IMR-90 (cell line): ENCODE data around the gene ARL4C. TPM values are rescaled to one million over a fixed set of nuclear protein-coding genes. Genes with fewer than 3 reads are reported as not detected.

Source experiments
- ATAC-seq: fragments of 200-7000 bp; cut with Tn5 transposase; 2 replicates; pipeline ENCODE4 v1.9.1; 2020; ENCODE audit warnings: low read depth, mild to moderate bottlenecking, moderate library complexity
- BruUV-seq: library from RNA; stranded (reverse); fragments of 400-500 nt; replicated peaks from 2 replicates; lab custom pipeline; 2021; lab: Mats Ljungman, UMichigan
- CTCF ChIA-PET: fragments of 300-600 bp; formaldehyde crosslinking; extraction: SDS; loops from one replicate; lab custom pipeline; 2021; ENCODE audit warnings: antibody characterized with exemption; lab: Yijun Ruan, JAX
- POLR2A ChIA-PET: fragments of 300-600 bp; sonication (Branson Sonifier 250); formaldehyde crosslinking; loops from one replicate; lab custom pipeline; 2022; ENCODE audit warnings: antibody characterized with exemption; ENCODE audit not compliant: unreplicated experiment; lab: Charles Lee
- DNase-seq: peaks from one replicate; pipeline ENCODE4 v3.0.0; 2013
- H2AFZ ChIP-seq: replicated peaks from 2 replicates; pipeline ENCODE3; 2013; ENCODE audit warnings: low read length, mild to moderate bottlenecking; ENCODE audit not compliant: poor library complexity
- H2AK5ac ChIP-seq: 2 replicates; pipeline ENCODE4 v1.6.1; 2013; ENCODE audit warnings: low read depth, low read length, inconsistent platforms
- H2AK9ac ChIP-seq: replicated peaks from 2 replicates; pipeline ENCODE3; 2013; ENCODE audit warnings: mild to moderate bottlenecking, low read depth, low read length, moderate library complexity; ENCODE audit not compliant: poor library complexity
- H2BK120ac ChIP-seq: 2 replicates; pipeline ENCODE4 v1.6.1; 2013; ENCODE audit warnings: low read depth, low read length, inconsistent platforms
- H2BK15ac ChIP-seq: 3 replicates; pipeline ENCODE4 v1.6.1; 2013; ENCODE audit warnings: low read depth, low read length, inconsistent platforms
- H2BK20ac ChIP-seq: 2 replicates; pipeline ENCODE4 v1.6.1; 2013; ENCODE audit warnings: low read depth, mild to moderate bottlenecking, inconsistent platforms, low read length, moderate library complexity
- H2BK5ac ChIP-seq: 2 replicates; pipeline ENCODE4 v1.6.1; 2013; ENCODE audit warnings: mild to moderate bottlenecking, low read depth, low read length, inconsistent platforms; ENCODE audit not compliant: poor library complexity, severe bottlenecking
- H3K14ac ChIP-seq: replicated peaks from 2 replicates; pipeline ENCODE4 v1.6.1; 2013; ENCODE audit warnings: low read depth, low read length, inconsistent platforms
- H3K18ac ChIP-seq: 2 replicates; pipeline ENCODE4 v1.6.1; 2013; ENCODE audit warnings: low read depth, low read length, control low read depth
- H3K23ac ChIP-seq: 2 replicates; pipeline ENCODE4 v1.6.1; 2013; ENCODE audit warnings: low read depth, low read length, inconsistent platforms
- H3K27ac ChIP-seq: 2 replicates; pipeline ENCODE4 v1.5.1; 2013; ENCODE audit warnings: mild to moderate bottlenecking, control low read depth, low read length; ENCODE audit not compliant: insufficient read depth
- H3K27me3 ChIP-seq: 2 replicates; pipeline ENCODE4 v1.6.1; 2013; ENCODE audit warnings: low read length; ENCODE audit not compliant: control insufficient read depth, insufficient read depth
- H3K36me3 ChIP-seq: 2 replicates; pipeline ENCODE4 v1.6.1; 2013; ENCODE audit warnings: low read length, mixed read lengths; ENCODE audit not compliant: control insufficient read depth, insufficient read depth
- H3K4ac ChIP-seq: 2 replicates; pipeline ENCODE4 v1.6.1; 2013; ENCODE audit warnings: low read depth, low read length, inconsistent platforms
- H3K4me1 ChIP-seq: 2 replicates; pipeline ENCODE4 v1.6.1; 2013; ENCODE audit warnings: low read length, mixed read lengths; ENCODE audit not compliant: control insufficient read depth, insufficient read depth
- H3K4me2 ChIP-seq: 2 replicates; pipeline ENCODE4 v1.6.1; 2013; ENCODE audit warnings: low read depth, mild to moderate bottlenecking, control low read depth, low read length, moderate library complexity
- H3K4me3 ChIP-seq: 2 replicates; pipeline ENCODE4 v1.5.1; 2013; ENCODE audit warnings: low read depth, mild to moderate bottlenecking, control low read depth, low read length, moderate library complexity; ENCODE audit not compliant: insufficient read depth
- H3K56ac ChIP-seq: 2 replicates; pipeline ENCODE4 v1.6.1; 2013; ENCODE audit warnings: low read length, inconsistent platforms; ENCODE audit not compliant: insufficient read depth; ENCODE audit errors: extremely low read depth
- H3K79me1 ChIP-seq, 2 experiments: 2 replicates each; pipeline ENCODE4 v1.6.1; 2013; ENCODE audit warnings: low read length in 2 of 2, inconsistent platforms in 1 of 2, low read depth in 1 of 2
- H3K9ac ChIP-seq: 2 replicates; pipeline ENCODE4 v1.6.1; 2013; ENCODE audit warnings: low read depth, low read length, control low read depth
- H3K9me1 ChIP-seq: 2 replicates; pipeline ENCODE4 v1.6.1; 2013; ENCODE audit warnings: low read length, inconsistent platforms; ENCODE audit not compliant: insufficient read depth
- H3K9me3 ChIP-seq: 2 replicates; pipeline ENCODE4 v1.6.1; 2013; ENCODE audit warnings: low read length; ENCODE audit not compliant: control insufficient read depth, insufficient read depth
- H4K20me1 ChIP-seq: 2 replicates; pipeline ENCODE4 v1.6.1; 2013; ENCODE audit warnings: low read length, inconsistent platforms; ENCODE audit not compliant: insufficient read depth
- H4K5ac ChIP-seq: 2 replicates; pipeline ENCODE4 v1.6.1; 2013; ENCODE audit warnings: mild to moderate bottlenecking, low read depth, low read length, control low read depth
- H4K8ac ChIP-seq, 2 experiments: 2 replicates each; pipeline ENCODE4 v1.6.1; 2013; ENCODE audit warnings: low read depth in 2 of 2, low read length in 2 of 2, control low read depth in 1 of 2, inconsistent platforms in 1 of 2
- H4K91ac ChIP-seq: 2 replicates; pipeline ENCODE4 v1.6.1; 2013; ENCODE audit warnings: low read depth, low read length, inconsistent platforms; ENCODE audit not compliant: insufficient read depth
- BHLHE40 ChIP-seq: fragments of 150-350 bp; IDR thresholded peaks from 2 replicates; pipeline ENCODE4 v1.6.1; 2016; ENCODE audit warnings: mild to moderate bottlenecking, low read depth, low read length
- CEBPB ChIP-seq: IDR thresholded peaks from 2 replicates; pipeline ENCODE4 v1.6.1; 2012; ENCODE audit warnings: low read depth, low read length, improper control_type of control experiment
- FOS ChIP-seq: fragments of 150-350 bp; IDR thresholded peaks from 2 replicates; pipeline ENCODE4 v1.6.1; 2016; ENCODE audit warnings: low read depth, low read length
- MAFK ChIP-seq: IDR thresholded peaks from 2 replicates; pipeline ENCODE4 v1.6.1; 2012; ENCODE audit warnings: low read depth, low read length, improper control_type of control experiment
- MXI1 ChIP-seq: IDR thresholded peaks from 2 replicates; pipeline ENCODE4 v1.6.1; 2012; ENCODE audit warnings: low read depth, mild to moderate bottlenecking, low read length, moderate library complexity, borderline replicate concordance
- NFE2L2 ChIP-seq: fragments of 150-350 bp; IDR thresholded peaks from 2 replicates; pipeline ENCODE4 v1.6.1; 2016; ENCODE audit warnings: low read depth, mild to moderate bottlenecking, low read length
- POLR2A ChIP-seq: IDR thresholded peaks from 2 replicates; pipeline ENCODE4 v1.6.1; 2012; ENCODE audit warnings: mild to moderate bottlenecking, low read depth, low read length
- RAD21 ChIP-seq: IDR thresholded peaks from 2 replicates; pipeline ENCODE4 v1.6.1; 2012; ENCODE audit warnings: low read length, improper control_type of control experiment
- RCOR1 ChIP-seq: IDR thresholded peaks from 2 replicates; pipeline ENCODE4 v1.6.1; 2012; ENCODE audit warnings: mild to moderate bottlenecking, low read length, improper control_type of control experiment; ENCODE audit not compliant: insufficient replicate concordance
- RFX5 ChIP-seq: IDR thresholded peaks from 2 replicates; pipeline ENCODE4 v1.8.0; 2012; ENCODE audit warnings: low read depth, mild to moderate bottlenecking, low read length, moderate library complexity
- SMC3 ChIP-seq: fragments of 150-350 bp; IDR thresholded peaks from 2 replicates; pipeline ENCODE4 v1.6.1; 2016; ENCODE audit warnings: low read depth, mild to moderate bottlenecking, antibody characterized with exemption, low read length, moderate library complexity
- WGBS, 2 experiments: methylation state at CpG; one replicate each; pipeline versions ENCODE4 v1.1.5 to v1.1.7; 2013; ENCODE audit warnings: missing lambda C conversion rate in 2 of 2; ENCODE audit not compliant: insufficient read length in 1 of 2; ENCODE audit errors: extremely low coverage in 2 of 2; 5-methylcytosine and 5-hydroxymethylcytosine counted together
- dilution Hi-C: fragments of 300-500 bp; cut with HindIII; formaldehyde crosslinking; loops from one replicate; pipeline ENCODE4 v1.14.3; 2018; ENCODE audit warnings: low sequenced_read_pairs; ENCODE audit not compliant: unreplicated experiment
- in situ Hi-C: fragments of 300-500 bp; cut with MboI; formaldehyde crosslinking; loops from 3 replicates; pipeline ENCODE4 v1.14.3; 2019; ENCODE audit warnings: low sequenced_read_pairs, inconsistent platforms, mixed read lengths
- intact Hi-C: fragments of 100-400 bp; cut with micrococcal nuclease; formaldehyde crosslinking; loops from 2 replicates; pipeline ENCODE4 v1.10.0; 2022
- polyA plus RNA-seq, 3 experiments: library from polyadenylated mRNA; depleted of rRNA; stranded (reverse); fragments of >200 nt; gene quantifications; 2 replicates each; pipeline ENCODE4 v1.2.3, GENCODE V29; 2012; ENCODE audit warnings: low replicate concordance in 1 of 3
- total RNA-seq: library from RNA; depleted of rRNA; stranded (reverse); fragments of >200 nt; gene quantifications from 2 replicates; pipeline ENCODE4 v1.2.3, GENCODE V29; 2012
- TF ChIP-seq, protein P1 (sequence below): conservative IDR thresholded peaks from 2 replicates; pipeline ENCODE4 v1.5.1; 2012; ENCODE audit warnings: mild to moderate bottlenecking, low read depth, low read length, improper control_type of control experiment
- TF ChIP-seq, protein P2 (sequence below): fragments of 150-350 bp; IDR thresholded peaks from 2 replicates; pipeline ENCODE4 v1.6.1; 2017; ENCODE audit warnings: mild to moderate bottlenecking, antibody characterized with exemption, low read length, low read depth

ARL4C gene
- total and polyA plus RNA-seq, 2 of the 4 experiments (the other 2 are of a cell fraction), result 7.7 to 8.2 TPM

DNA sequence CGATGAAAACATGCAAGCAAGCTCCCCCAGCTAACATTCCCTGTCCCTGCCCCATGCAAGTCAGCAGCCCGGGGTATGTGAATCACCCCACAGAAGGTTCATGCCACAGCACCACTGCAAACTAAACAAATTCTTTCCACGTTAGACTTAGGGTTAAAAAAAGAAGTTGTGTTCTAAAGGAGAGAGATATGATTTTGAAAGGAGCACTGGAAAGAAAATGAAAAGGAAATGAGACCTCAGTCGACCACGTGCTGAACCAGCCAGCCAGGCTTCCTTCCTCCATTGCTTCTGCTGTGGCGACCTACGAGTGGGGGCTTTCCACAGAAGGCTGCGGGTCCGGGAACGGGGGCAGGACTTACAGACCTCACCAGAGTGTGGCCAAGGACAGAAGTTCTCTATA lies 52.0 kb downstream of the ARL4C start:
- no peaks in the 10 kb centered on the region for H3K27me3 ChIP-seq
- peak overlapping the region; percentile 98 for H3K4ac ChIP-seq
- no peaks in the 10 kb centered on the region for H4K20me1 ChIP-seq
- peak; percentile 98 for DNase-seq
- peak overlapping the region; percentile 49; the same call in 1 of the 2 replicates for H3K4me2 ChIP-seq
- H4K5ac ChIP-seq, result peak overlapping the region; percentile 90
- peak overlapping the region; percentile 93 for H2AK9ac ChIP-seq
- H4K91ac ChIP-seq, result peak overlapping the region; percentile 99
- peaks cover 0 to 8% of the 10 kb centered on the region in 2 experiments; a peak in 2 of 4 replicates for H3K79me1 ChIP-seq
- peak overlapping the region; percentile 35; the same call in 1 of the 2 replicates for H2AK5ac ChIP-seq
- H3K9ac ChIP-seq, result peak overlapping the region; percentile 39
- ATAC-seq, result peak; percentile 93
- intact Hi-C loops (loop anchor here (1.0 to 10.0 kb wide), 4 partner anchors 18 to 540 kb away; no protein-coding TSS in a partner anchor), in situ Hi-C loops (no loop called here), dilution Hi-C loops (no loop called here)
- peak overlapping the region; percentile 89 for H3K18ac ChIP-seq
- BruUV-seq, result no TSS peak
- 0% methylated on average over 2 of the region's 10 CpGs; no CpG with 5 or more reads in 1 of the 2 experiments for WGBS, 2 experiments
- TF ChIP-seq, protein P1, sequence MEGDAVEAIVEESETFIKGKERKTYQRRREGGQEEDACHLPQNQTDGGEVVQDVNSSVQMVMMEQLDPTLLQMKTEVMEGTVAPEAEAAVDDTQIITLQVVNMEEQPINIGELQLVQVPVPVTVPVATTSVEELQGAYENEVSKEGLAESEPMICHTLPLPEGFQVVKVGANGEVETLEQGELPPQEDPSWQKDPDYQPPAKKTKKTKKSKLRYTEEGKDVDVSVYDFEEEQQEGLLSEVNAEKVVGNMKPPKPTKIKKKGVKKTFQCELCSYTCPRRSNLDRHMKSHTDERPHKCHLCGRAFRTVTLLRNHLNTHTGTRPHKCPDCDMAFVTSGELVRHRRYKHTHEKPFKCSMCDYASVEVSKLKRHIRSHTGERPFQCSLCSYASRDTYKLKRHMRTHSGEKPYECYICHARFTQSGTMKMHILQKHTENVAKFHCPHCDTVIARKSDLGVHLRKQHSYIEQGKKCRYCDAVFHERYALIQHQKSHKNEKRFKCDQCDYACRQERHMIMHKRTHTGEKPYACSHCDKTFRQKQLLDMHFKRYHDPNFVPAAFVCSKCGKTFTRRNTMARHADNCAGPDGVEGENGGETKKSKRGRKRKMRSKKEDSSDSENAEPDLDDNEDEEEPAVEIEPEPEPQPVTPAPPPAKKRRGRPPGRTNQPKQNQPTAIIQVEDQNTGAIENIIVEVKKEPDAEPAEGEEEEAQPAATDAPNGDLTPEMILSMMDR, result no peak
- TF ChIP-seq CEBPB (0 out of 2 replicates have a peak, but pooled peaks have one; percentile 22), FOS (peak; percentile 82), SMC3 (no peak; the same call in 1 of the 2 replicates), BHLHE40 (peak; percentile 56; the same call in 1 of the 2 replicates), MAFK (peak; percentile 73), NFE2L2 (peak; percentile 60; the same call in 1 of the 2 replicates), RCOR1 (no peak), RFX5 (no peak), RAD21 (peak; percentile 16; the same call in 1 of the 2 replicates), MXI1 (peak; percentile 64; the same call in 1 of the 2 replicates), POLR2A (no peak; the same call in 1 of the 2 replicates)
- TF ChIP-seq, protein P2, sequence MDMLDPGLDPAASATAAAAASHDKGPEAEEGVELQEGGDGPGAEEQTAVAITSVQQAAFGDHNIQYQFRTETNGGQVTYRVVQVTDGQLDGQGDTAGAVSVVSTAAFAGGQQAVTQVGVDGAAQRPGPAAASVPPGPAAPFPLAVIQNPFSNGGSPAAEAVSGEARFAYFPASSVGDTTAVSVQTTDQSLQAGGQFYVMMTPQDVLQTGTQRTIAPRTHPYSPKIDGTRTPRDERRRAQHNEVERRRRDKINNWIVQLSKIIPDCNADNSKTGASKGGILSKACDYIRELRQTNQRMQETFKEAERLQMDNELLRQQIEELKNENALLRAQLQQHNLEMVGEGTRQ, result peak; percentile 88
- H3K9me3 ChIP-seq, result no peaks in the 10 kb centered on the region
- H2BK120ac ChIP-seq, result peak overlapping the region; percentile 100
- POLR2A ChIA-PET, result no interaction called here
- peak overlapping the region; percentile 99 for H2BK5ac ChIP-seq
- H2BK20ac ChIP-seq, result peak overlapping the region; percentile 95
- H2AFZ ChIP-seq, result peak overlapping the region; percentile 90
- peak overlapping the region; percentile 77; the same call in 1 of the 3 replicates for H2BK15ac ChIP-seq
- H3K14ac ChIP-seq, result peak overlapping the region; percentile 94
- H3K4me3 ChIP-seq, result no peak overlapping the region
- H3K27ac ChIP-seq, result peak overlapping the region; percentile 89
- peaks cover 15% of the 10 kb centered on the region for H3K9me1 ChIP-seq
- H3K4me1 ChIP-seq, result peaks cover 17% of the 10 kb centered on the region
- H3K36me3 ChIP-seq, result no peaks in the 10 kb centered on the region
- peak overlapping the region; percentile 37 to 98 for H4K8ac ChIP-seq
- H3K23ac ChIP-seq, result peak overlapping the region; percentile 96
- peak overlapping the region; percentile 98 for H3K56ac ChIP-seq
- CTCF ChIA-PET, result no interaction called here
